ENCODE results near the gene ARHGAP32.

- TF ChIP-seq, protein P1, sequence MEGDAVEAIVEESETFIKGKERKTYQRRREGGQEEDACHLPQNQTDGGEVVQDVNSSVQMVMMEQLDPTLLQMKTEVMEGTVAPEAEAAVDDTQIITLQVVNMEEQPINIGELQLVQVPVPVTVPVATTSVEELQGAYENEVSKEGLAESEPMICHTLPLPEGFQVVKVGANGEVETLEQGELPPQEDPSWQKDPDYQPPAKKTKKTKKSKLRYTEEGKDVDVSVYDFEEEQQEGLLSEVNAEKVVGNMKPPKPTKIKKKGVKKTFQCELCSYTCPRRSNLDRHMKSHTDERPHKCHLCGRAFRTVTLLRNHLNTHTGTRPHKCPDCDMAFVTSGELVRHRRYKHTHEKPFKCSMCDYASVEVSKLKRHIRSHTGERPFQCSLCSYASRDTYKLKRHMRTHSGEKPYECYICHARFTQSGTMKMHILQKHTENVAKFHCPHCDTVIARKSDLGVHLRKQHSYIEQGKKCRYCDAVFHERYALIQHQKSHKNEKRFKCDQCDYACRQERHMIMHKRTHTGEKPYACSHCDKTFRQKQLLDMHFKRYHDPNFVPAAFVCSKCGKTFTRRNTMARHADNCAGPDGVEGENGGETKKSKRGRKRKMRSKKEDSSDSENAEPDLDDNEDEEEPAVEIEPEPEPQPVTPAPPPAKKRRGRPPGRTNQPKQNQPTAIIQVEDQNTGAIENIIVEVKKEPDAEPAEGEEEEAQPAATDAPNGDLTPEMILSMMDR (IDR thresholded peaks at IDR 0.05; ENCODE audit: low read depth, low read length): no peak
- TF ChIP-seq EZH2phosphoT487 (IDR thresholded peaks at IDR 0.05; ENCODE audit: low read depth): no peak
Observed at GRCh38 chr11:129236850-129237249, 44.7 kb upstream of the ARHGAP32 start.
